ENCODE data around the gene MEG3.

MEG3 gene

DNA sequence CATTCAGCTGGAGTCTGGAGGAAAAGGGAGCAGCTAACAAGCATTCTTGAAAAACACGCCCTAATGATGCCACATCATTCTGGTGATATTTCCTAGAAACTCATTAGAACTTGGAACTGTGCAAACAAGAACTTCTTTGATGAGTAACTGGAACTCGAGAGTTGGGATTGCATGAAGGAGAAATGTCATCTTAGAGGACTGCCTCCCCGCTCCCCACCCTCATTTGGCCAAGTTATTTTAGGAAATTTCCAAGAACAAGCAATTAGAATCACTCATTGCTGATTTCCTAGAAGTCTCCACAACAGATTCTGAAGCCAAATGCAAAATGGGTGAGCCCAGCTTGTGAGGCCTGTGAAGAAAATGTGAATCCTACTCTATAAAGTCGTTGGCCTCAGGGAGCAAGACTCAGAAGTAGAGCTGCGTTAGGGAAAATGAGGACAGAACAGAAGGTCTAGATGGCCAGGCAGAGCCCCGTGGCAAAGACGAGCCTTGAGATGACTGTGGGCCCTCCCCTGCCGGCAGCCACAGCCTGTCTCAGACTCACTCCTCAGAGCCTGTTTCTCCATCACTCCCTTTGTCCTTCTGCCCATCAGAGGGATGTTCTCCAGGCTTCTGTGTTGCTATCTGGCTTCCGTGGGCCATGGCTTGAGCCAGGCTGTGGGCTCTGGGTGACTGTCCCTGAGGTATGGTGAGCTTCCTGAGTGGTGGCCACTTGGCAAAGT, 39.2 kb downstream of the MEG3 start:
- no peak for DNase-seq (ENCODE audit: low read depth, low spot score)

DNA sequence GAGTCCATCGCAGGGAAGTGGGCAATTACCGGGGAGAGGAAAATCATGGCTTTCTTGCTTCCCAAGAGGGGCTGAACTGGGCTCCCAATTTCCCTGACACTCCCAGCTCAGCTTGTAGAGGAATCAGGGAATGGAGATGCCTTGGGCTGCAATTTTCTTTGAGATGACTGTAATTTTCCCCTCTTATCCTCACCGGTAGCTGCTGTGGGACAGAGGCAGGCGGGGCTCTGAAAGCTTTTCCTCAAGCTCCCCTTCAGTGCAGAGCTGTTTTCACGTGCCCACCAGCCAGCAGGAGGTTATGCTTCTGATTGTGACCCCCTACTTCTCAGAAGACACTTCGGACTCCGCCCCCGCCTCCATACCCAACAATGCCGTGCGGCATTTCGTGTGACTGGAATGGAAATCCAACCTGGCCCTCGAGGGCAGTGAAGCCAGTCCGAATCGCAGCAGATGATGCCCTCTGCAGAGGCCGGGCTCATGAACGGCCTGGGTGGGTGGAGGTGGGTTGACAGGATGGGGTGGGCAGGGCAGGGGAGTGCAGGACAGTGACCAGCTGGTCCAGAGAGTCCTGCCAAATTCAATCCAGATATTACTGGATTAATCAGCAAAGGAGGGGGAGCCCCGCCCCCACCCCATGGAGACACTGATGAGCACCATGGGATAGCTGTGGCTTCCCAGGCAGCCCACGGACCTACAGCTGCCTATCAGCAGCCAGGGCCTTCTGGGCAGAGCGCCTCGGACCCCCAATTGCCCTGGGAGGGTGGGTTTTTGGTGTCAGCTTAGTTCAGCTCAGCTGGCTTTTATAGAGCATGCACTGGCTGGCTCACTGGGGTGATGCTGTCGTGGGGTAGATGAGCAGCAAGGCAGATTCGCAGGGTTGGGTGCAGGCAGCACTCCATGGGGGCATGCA, 40.0 kb downstream of the MEG3 start:
- DNase-seq (ENCODE audit: low read depth, low spot score), result no peak

DNA sequence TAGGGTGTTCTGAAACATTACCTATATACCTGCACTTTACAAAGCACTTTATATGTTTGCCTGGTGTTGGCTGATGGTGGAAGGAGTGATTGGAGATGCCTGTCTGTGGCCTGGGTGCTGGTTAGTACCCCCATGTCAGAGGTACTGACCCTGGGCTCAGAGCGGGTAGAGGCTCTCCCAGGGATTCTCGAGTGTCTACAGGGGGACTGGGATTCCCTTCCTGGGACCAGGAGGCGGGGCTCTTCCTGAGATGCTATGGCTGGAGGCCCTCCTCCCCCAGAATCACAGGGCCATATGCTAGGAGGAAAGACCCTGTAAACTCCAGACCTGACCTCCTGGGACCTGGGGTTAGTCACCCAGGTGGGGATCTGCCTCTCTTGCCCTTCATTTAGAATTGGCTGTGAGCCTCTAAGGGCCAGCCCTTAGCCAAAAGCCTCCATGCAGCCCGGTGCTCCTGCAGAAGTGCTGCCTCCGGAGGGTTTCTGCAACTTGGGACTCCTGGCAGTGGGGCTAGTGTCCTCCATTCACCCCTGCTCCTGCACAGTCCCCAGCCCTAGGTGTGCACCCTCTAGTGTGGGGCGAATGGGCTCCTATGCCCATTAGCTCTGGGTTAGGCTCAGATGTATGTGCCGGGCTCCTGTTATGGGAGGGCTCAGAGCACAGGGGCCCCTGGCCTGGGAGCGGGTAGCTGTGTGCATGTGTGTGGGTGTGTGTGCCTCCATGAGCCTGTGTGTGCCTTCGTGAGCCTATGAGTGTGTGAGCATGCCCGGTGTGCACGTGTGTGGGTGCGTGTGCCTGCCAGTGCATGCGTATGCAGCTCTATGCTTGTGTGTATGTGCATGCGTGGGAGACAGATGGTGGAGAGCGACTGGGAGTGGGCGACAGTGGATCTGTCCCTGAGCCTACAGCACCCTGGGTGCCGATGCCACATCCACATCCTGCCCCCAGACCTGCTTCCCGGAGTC, 41.0 kb downstream of the MEG3 start:
- no peak for DNase-seq (ENCODE audit: low read depth, low spot score)

DNA sequence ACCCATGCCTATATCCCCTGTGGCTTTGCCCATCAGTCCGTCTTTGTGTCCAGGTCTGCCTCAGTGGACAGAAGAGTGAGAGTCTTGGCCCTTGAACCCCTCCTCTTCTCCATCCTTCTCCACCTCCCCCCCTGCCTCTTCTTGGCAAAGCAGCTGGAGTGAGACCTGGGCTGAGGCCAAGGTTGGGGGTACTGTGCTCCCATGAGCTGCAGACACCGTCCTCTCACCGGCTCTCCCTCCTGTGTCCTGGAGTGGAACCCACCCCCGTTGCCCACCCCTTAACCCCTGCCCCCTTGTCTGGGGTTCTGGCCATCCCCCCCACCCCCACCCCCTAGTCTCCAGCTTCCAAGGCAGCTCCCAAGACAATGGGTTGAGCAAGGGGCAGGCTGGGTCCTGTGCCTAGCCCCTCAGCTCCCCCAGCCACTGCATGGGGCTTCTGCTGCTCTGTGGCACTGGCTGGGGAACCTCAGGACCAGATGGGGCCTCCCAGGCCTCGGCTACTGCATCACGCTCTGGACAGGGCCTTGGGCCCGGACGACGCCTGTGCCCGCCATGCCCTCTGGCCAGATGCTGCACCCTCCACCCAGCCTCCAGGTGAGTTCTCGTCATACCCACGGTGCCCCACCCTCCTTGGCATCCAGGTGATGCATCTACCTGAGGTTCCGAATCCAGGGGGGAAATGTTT, 41.9 kb downstream of the MEG3 start:
- DNase-seq (ENCODE audit: low read depth, low spot score), result no peak

DNA sequence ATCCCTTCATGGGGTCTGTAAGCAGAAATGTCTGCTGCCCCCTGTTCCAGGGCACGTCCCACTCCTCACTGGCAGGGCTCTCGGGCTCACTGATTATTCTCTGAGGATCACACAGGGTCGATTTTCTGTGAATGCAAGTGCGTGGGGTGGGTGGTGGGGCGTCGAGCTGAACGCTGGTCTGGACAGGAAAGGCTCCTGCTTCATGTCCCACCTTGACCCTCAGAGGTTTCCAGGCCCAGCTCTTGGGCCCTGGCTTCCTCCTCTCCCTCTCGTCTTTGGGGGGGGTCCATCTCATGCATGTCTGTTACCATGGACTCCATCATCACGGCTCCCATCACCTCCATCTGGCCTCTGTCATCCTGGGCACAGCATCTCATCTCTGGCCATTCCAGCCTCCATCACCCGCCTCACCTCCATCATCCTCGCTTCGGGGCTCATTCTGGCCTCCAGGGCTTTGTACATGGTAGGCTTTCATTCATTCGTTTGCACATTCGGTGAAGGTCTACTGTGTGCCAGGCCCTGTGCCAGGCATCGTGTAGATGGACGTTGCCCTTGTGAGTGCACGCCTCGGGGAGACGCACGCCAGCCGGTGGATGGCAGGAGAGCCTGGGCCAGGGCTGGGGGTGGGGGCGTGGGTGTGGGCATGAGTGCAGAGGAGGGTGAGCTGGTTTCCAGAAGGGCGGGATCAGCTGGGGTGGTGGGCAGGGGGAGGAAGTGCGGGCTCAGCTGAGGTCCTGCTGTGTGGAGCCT, 42.9 kb downstream of the MEG3 start:
- no peak for DNase-seq (ENCODE audit: low read depth, low spot score)

DNA sequence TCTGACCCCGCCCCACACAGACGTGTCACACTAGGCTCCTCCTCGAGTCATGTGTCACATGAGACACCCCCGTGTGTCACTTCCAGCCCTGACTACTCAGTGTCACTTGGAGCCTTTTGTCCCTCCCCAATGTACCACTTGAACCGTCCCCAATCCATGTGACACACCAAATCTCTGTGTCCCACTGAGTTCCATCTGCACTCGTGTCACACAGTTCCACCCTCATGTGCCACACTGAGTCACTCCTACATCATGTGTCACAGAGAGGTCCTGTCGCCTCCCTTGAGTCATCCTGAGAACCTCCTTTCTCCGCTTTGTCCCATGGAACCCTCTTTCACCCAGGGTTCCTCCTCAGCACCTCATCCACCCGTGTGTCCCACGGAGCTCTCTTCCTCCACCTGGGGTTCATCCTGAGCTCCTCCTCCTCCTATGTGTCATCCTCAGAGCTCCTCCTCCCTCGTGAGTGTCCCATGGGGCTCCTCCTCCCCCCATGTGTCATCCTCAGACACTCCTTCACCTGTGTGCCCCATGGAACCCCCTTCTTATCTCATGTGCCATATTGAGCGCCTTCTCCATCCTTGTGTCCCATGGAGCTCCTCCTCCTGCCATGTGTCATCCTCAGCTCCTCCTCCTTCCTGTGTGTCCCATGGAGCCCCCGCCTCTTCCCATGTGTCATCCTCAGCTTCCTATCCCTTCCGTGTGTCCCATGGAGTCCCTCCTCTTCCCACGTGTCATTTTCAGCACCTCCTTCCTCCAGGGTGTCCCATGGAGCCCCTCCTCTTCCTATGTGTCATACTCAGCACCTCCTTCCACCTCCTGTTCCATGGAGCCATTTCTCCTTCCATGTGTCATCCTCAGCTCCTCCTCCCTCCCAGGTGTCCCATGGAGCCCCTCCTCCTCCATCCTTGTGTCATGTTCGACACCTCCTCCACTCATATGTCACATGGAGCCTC, 45.6 kb downstream of the MEG3 start:
- no peak for DNase-seq (ENCODE audit: low read depth, low spot score)

DNA sequence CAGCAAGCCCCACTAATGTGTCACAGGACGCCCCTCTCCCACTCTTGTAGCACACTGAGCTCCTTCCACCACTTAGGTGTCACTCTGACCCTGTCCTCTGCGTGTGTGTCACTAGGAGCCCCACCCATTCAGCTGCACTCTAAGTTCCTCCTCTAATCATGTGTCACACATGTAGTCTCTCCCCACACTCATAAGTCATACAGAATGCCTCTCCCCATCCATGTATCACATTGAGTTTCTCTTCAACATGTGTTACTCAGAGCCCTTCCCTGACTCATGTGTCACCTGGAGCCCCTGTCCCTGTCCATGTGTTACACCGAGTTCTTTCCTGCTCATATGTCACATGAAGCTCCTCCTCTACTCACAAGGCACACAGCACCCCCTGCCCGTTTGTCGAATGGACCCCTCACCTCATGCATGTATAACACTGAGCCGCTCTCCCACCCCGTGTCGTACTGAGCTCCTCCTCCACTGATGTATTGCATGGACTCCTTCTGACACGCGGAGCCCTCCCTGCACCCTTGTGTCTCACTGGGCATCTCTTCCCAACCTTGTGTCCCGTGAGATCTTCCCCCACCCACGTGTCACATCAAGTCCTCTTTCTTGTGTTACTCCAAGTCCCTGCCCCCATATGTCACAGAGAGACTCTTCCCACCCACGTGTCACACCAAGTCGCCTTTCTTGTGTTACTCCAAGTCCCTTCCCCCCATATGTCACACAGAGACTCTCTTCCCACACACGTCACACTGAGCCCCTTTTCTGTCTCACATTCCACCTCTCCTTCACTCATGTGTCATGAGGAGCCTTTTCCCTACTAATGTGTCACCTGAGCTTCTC, 46.6 kb downstream of the MEG3 start:
- no peak for DNase-seq (ENCODE audit: low read depth, low spot score)

DNA sequence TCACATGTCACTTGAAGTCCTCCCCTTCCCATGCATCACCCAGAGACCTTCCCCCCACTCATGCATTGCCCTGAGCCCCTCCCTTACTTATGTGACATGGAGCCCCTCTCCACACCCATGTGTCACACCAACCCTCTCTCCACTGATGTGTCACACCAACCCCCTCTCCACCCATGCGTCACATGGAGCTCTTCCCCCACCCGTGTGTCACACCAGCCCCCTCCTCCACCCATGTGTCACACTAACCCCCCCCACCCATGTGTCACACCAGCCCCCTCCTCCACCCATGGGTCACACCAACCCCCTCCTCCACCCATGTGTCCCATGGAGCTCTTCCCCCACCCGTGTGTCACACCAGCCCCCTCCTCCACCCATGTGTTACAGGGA, 47.2 kb downstream of the MEG3 start:
- no peak for DNase-seq (ENCODE audit: low read depth, low spot score)

DNA sequence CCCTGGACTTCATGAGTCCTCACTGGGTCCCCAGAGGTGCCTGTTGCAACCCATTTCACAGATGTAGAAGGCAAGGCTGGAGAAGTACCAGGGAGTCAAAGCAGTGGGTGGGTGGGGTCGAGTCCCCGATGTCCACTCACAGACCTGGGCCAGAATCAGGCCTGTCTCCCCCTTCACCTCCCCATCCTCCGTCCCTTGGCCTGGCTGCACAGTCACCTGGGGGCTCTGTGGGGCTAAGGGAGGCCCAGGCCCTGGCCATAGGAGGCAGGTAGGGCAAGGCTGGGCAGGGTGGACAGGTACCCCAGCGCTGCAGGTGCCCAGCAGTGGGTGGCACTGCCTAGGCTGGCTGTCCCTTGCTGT, 48.1 kb downstream of the MEG3 start:
- DNase-seq (ENCODE audit: low read depth, low spot score), result no peak

DNA sequence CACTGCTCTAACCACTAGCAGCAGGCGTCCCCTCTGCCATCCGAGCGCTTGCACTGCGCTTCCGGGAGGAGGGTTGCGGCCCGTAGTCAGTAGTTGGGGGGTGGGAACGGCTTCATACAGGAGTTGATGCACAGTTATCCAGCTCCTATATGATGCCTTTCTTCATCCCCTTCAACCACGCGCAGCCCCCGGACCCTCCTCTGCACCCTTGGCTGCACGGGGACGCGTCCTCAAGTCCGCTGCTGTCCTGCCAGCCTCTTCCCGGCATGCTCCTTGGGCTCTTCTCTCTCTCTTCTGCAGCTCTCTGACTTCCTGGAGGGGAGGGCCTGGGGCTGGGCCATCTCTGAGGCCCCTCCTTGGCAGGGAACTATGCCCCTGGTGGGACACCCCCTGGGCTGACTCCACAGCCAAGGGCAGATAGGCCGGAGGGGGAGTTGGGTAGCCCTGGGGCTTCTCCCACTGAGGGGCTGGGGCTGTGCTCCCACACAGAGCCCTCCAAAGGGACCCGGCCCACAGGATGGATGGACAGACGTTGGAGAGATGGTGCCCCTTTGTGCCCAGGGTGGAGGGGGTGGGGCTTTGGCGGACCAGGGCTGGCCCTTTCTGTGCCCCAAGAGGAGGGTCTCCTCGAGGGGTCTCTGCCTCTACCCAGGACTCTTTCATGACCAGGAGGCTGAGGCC, 48.6 kb downstream of the MEG3 start:
- no peak for DNase-seq (ENCODE audit: low read depth, low spot score)

DNA sequence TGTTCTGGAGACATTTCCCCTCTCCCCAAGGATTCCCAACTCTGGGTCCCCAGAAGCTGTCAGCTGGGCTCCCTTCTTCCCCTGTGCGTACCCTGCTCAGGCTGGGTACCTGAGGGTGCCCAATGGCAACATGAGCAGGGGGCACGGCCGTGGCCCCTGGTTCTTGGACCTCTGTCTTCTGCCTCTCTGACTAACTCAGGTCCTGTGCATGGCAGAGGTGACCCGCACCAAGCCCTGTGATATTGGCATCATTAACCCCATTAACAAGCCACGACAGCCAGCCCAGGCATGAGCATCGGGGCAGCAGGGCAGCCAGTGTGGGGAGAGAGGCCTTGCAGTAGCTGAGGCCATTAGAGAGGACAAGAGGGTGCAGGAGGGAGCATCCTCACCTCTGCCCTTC, 49.2 kb downstream of the MEG3 start:
- DNase-seq (ENCODE audit: low read depth, low spot score), result no peak

DNA sequence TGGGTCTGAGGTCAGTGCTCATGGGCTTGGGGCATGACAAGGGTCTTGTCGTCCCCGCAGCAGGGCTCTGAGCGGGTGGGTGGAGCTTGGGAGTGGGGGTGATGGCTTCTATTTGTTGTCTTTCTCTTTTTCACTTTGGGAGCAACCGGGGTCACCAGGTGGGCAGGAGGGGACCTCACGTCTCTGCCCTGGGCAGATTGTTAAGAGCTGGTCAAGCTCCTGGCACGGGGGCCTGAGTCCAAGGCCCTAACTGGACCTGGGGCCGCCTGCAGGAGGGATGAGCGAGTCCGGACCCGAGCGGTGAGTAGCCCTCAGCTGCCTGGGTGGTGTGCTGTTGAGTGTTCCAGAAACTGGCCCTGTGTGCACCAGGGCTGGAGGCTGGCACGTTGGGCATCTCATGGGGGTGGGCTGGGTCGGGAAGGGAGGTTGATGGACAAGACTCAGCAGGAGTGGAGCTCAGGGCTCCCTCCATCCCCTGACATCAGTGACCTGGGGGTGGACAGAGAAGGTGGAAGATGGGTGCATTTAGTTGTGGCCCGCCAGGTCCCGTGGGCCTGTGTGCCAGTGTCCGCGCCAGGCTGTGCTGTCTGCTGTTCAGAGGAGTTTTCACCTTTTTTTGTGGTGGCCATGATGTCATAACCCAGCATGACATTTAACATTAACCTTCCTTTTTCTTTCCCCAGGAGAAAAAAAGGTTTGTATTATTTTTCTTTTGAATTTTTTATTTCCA, 50.1 kb downstream of the MEG3 start:
- no peak for DNase-seq (ENCODE audit: low read depth, low spot score)

DNA sequence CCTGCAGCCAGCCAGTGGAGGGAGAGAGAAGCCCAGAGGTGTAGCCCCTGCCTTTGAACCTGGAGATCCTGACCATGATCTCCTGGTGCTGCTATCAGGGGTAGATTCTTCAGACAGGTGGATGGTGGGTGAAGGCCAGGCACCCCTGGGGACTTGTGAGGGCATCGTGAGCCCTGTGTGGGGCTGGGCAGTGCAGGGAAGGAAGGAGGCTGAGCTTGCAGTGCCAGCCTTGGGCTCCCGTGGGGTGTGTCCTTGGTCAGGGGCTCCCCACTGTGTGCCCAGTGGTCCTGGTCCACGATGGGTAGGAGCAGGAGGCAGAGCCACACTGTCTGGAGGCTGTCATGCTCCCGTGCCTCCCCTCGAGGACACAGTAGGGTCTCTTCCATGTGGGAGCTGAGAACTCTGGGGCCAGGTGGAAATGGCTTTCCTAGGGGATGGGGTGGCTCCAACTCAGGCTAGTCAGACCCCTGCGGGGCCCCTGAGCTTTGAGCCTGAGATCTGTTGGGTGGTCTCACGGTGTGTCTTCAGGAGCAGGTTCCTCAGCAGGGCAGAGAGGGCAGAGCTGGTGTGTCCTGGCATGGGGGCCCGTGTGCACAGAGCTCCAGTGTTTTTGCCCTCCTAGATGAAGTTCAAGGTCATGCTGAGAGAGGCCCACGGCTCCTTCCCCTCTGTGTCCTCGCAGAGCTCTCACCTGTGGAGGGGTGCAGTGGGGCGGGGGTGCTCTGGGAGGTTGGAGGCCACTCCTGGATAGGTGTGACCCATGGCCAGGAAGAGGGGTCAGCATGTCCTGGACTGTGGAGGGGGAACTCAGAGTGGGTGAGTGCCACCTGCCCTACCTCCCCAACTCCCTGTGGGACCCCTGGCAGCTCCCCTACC, 52.6 kb downstream of the MEG3 start:
- no peak for DNase-seq (ENCODE audit: low read depth, low spot score)

DNA sequence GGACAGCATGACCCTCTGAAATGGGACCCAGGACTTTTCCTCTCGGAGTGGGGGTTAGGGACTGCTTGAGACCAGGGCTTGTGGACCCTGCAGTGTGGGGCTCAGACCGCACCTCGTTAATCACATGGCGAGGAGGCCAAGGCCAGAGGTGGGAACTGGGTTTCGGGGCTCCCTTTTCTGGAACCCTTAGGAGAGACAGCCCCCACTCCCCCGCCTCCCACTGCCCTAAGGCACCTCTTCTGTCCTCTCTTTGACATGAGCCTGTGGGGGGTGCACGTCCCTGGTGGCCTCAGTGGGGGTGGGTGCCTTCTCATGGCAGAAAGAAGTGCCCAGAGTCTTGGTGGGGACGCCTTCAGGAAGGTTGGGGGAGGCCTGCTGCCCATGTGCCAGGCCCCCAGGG, 53.3 kb downstream of the MEG3 start:
- DNase-seq (ENCODE audit: low read depth, low spot score), result no peak

DNA sequence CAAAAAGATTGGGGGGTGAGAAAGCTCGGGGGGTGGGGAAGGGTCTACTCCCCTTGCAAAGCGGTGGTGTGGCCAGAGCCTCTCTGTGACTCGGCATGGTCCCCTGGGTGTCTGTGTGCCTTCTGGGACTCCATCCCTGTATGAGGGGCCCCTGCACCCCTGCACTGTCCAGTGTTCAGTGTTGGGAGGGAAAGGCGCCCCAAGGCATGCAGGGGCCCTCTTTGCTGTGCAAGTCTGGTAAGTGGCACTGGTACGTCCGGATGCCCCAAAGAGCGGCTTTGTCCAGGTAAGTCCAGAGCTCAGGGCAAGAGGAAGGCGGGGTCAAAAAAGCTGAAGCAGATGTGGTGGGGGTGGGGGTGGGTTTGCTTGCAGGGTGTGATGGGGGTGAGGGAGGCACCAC, 53.9 kb downstream of the MEG3 start:
- no peak for DNase-seq (ENCODE audit: low read depth, low spot score)
